ENCODE data around the gene PAX6. TPM values are rescaled to one million over a fixed set of nuclear protein-coding genes. Genes with fewer than 3 reads are reported as not detected.

Gene PAX6
- total RNA-seq, 1 experiment from 2014 or later: 3.3 TPM

DNA sequence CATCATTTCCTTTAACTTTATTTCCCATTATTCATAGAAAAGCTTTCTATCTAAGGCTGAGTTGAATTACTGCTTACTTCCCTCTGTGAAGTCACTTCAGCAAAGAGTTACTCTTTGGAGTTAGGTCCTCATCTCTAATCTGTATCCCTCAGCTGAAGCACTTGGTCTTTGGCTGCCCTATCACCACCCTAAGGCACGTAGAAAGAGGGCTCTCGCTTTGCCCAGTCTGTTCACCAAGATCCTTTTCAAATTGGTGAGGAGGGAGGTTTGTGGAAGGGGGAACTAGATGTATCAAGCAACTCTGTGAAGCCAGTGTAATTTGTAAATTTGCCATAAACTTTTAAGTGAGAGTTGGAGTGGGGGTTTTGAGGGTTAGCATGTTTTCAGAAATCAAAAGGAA is 43.4 kb downstream of the PAX6 start:
- Mint-ChIP-seq H3K4me3 (no peak overlapping the region), H3K27me3 (ENCODE audit: low read depth) (no peaks in the 10 kb centered on the region), H3K27ac (no peak overlapping the region), H3K9me3 (no peaks in the 10 kb centered on the region), H3K4me1 (peaks cover 31% of the 10 kb centered on the region), H3K36me3 (no peaks in the 10 kb centered on the region)
- TF ChIP-seq ESRRA (CRISPR knock-in tag; IDR thresholded peaks at IDR 0.05; ENCODE audit: borderline replicate concordance) (no peak), MLX (CRISPR knock-in tag; IDR thresholded peaks at IDR 0.05) (no peak), NFYB (CRISPR knock-in tag; conservative IDR thresholded peaks at IDR 0.05; ENCODE audit: low read depth) (no peak), TCF7 (CRISPR knock-in tag; IDR thresholded peaks at IDR 0.05; ENCODE audit: low read depth) (no peak), ZNF138 (CRISPR knock-in tag; conservative IDR thresholded peaks at IDR 0.05) (no peak), ZNF317 (CRISPR knock-in tag; IDR thresholded peaks at IDR 0.05; ENCODE audit: borderline replicate concordance, low read depth) (no peak), EMX1 (CRISPR knock-in tag; IDR thresholded peaks at IDR 0.05) (no peak)
- TF ChIP-seq, protein P1, sequence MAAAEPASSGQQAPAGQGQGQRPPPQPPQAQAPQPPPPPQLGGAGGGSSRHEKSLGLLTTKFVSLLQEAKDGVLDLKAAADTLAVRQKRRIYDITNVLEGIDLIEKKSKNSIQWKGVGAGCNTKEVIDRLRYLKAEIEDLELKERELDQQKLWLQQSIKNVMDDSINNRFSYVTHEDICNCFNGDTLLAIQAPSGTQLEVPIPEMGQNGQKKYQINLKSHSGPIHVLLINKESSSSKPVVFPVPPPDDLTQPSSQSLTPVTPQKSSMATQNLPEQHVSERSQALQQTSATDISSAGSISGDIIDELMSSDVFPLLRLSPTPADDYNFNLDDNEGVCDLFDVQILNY (CRISPR knock-in tag; IDR thresholded peaks at IDR 0.05): no peak
- ChIA-PET CTCF (interaction anchor here (1.3 to 2.0 kb wide), 2 partner anchors 31 to 127 kb away, joined by 5 to 7 read pairs; no protein-coding TSS in a partner anchor), POLR2A (interaction anchor here (0.7 kb wide), 1 partner anchor 31 kb away, joined by 3 read pairs; no protein-coding TSS in a partner anchor)
- DNase-seq (ENCODE audit: low spot score): no peak
- peak; percentile 48; the same call in 1 of the 2 replicates for ATAC-seq

GRCh38 chr11:31767066-31767465 is 44.1 kb downstream of the PAX6 start:
- no peak overlapping the region for H3K4me3 Mint-ChIP-seq
- no peak overlapping the region for H3K27ac Mint-ChIP-seq
- TF ChIP-seq ZNF671 (CRISPR knock-in tag; IDR thresholded peaks at IDR 0.05) (no peak), GABPB1 (CRISPR knock-in tag; IDR thresholded peaks at IDR 0.05) (no peak), ESRRA (CRISPR knock-in tag; IDR thresholded peaks at IDR 0.05; ENCODE audit: borderline replicate concordance) (no peak), ZNF416 (CRISPR knock-in tag; IDR thresholded peaks at IDR 0.05) (no peak), ZNF396 (CRISPR knock-in tag; IDR thresholded peaks at IDR 0.05; ENCODE audit: borderline replicate concordance) (no peak), ZNF232 (CRISPR knock-in tag; IDR thresholded peaks at IDR 0.05) (no peak), JAZF1 (CRISPR knock-in tag; IDR thresholded peaks at IDR 0.05) (no peak), ZNF121 (CRISPR knock-in tag; IDR thresholded peaks at IDR 0.05) (no peak), E2F4 (CRISPR knock-in tag; IDR thresholded peaks at IDR 0.05; ENCODE audit: borderline replicate concordance, low read depth) (no peak), NFE2L1 (CRISPR knock-in tag; IDR thresholded peaks at IDR 0.05) (no peak), JUN (CRISPR knock-in tag; IDR thresholded peaks at IDR 0.05) (no peak), IRF2 (CRISPR knock-in tag; IDR thresholded peaks at IDR 0.05; ENCODE audit: borderline replicate concordance, low read depth) (no peak)
- TF ChIP-seq, protein P2, sequence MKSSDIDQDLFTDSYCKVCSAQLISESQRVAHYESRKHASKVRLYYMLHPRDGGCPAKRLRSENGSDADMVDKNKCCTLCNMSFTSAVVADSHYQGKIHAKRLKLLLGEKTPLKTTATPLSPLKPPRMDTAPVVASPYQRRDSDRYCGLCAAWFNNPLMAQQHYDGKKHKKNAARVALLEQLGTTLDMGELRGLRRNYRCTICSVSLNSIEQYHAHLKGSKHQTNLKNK (CRISPR knock-in tag; IDR thresholded peaks at IDR 0.05): no peak
- TF ChIP-seq, protein P3, sequence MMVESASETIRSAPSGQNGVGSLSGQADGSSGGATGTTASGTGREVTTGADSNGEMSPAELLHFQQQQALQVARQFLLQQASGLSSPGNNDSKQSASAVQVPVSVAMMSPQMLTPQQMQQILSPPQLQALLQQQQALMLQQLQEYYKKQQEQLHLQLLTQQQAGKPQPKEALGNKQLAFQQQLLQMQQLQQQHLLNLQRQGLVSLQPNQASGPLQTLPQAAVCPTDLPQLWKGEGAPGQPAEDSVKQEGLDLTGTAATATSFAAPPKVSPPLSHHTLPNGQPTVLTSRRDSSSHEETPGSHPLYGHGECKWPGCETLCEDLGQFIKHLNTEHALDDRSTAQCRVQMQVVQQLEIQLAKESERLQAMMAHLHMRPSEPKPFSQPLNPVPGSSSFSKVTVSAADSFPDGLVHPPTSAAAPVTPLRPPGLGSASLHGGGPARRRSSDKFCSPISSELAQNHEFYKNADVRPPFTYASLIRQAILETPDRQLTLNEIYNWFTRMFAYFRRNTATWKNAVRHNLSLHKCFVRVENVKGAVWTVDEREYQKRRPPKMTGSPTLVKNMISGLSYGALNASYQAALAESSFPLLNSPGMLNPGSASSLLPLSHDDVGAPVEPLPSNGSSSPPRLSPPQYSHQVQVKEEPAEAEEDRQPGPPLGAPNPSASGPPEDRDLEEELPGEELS (CRISPR knock-in tag; IDR thresholded peaks at IDR 0.05): no peak
- TF ChIP-seq, protein P1 (CRISPR knock-in tag; IDR thresholded peaks at IDR 0.05): no peak
- TF ChIP-seq, protein P4, sequence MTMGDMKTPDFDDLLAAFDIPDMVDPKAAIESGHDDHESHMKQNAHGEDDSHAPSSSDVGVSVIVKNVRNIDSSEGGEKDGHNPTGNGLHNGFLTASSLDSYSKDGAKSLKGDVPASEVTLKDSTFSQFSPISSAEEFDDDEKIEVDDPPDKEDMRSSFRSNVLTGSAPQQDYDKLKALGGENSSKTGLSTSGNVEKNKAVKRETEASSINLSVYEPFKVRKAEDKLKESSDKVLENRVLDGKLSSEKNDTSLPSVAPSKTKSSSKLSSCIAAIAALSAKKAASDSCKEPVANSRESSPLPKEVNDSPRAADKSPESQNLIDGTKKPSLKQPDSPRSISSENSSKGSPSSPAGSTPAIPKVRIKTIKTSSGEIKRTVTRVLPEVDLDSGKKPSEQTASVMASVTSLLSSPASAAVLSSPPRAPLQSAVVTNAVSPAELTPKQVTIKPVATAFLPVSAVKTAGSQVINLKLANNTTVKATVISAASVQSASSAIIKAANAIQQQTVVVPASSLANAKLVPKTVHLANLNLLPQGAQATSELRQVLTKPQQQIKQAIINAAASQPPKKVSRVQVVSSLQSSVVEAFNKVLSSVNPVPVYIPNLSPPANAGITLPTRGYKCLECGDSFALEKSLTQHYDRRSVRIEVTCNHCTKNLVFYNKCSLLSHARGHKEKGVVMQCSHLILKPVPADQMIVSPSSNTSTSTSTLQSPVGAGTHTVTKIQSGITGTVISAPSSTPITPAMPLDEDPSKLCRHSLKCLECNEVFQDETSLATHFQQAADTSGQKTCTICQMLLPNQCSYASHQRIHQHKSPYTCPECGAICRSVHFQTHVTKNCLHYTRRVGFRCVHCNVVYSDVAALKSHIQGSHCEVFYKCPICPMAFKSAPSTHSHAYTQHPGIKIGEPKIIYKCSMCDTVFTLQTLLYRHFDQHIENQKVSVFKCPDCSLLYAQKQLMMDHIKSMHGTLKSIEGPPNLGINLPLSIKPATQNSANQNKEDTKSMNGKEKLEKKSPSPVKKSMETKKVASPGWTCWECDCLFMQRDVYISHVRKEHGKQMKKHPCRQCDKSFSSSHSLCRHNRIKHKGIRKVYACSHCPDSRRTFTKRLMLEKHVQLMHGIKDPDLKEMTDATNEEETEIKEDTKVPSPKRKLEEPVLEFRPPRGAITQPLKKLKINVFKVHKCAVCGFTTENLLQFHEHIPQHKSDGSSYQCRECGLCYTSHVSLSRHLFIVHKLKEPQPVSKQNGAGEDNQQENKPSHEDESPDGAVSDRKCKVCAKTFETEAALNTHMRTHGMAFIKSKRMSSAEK (CRISPR knock-in tag; IDR thresholded peaks at IDR 0.05; ENCODE audit: borderline replicate concordance): no peak
- TF ChIP-seq, protein P5, sequence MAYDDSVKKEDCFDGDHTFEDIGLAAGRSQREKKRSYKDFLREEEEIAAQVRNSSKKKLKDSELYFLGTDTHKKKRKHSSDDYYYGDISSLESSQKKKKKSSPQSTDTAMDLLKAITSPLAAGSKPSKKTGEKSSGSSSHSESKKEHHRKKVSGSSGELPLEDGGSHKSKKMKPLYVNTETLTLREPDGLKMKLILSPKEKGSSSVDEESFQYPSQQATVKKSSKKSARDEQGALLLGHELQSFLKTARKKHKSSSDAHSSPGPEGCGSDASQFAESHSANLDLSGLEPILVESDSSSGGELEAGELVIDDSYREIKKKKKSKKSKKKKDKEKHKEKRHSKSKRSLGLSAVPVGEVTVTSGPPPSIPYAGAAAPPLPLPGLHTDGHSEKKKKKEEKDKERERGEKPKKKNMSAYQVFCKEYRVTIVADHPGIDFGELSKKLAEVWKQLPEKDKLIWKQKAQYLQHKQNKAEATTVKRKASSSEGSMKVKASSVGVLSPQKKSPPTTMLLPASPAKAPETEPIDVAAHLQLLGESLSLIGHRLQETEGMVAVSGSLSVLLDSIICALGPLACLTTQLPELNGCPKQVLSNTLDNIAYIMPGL (CRISPR knock-in tag; IDR thresholded peaks at IDR 0.05): no peak
- peaks cover 31% of the 10 kb centered on the region for H3K4me1 Mint-ChIP-seq
- CTCF ChIA-PET: interaction anchor here (1.3 to 2.0 kb wide), 2 partner anchors 32 to 126 kb away, joined by 5 to 7 read pairs; no protein-coding TSS in a partner anchor
- ATAC-seq (no peak), DNase-seq (ENCODE audit: low spot score) (no peak)
- H3K36me3 Mint-ChIP-seq: no peaks in the 10 kb centered on the region
- POLR2A ChIA-PET: no interaction called here
- no peaks in the 10 kb centered on the region for H3K27me3 Mint-ChIP-seq (ENCODE audit: low read depth)
- H3K9me3 Mint-ChIP-seq: no peaks in the 10 kb centered on the region

Measured in WTC11 (cell line).